ENCODE results near the gene RPL15. TPM values are rescaled to one million over a fixed set of nuclear protein-coding genes. Genes with fewer than 3 reads are reported as not detected.

The RPL15 gene
- total and polyA plus RNA-seq, 3 experiments from 2014 or later = 2,200 to 4,233 (median 2,237) TPM

DNA sequence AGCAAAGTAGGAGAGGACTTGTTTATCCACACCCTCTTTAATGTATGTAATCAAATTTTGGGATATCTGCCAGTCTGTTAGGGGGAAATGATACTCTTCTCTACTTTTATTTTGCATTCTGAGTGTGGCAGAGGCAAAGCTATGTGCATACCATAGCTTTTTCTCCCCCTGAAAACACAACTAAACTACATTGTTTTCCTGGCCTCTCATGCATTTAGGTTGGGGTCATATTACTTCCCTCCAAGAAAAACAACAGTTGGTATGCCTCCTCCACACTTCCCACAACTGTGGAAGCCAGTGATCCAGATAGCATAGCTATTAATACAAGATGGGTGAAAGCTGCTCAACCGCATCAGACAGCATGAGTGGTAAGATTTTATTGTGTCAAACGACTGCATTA lies 6.9 kb downstream of the RPL15 start:
- no peak overlapping the region for H3K27ac ChIP-seq (ENCODE audit: low read depth, low read length)
- H3K27me3 ChIP-seq (ENCODE audit: insufficient read depth, low read length, poor library complexity, severe bottlenecking) = no peaks in the 10 kb centered on the region
- Mint-ChIP-seq H3K36me3 (peaks cover 0 to 44% (median 6%) of the 10 kb centered on the region in 3 donors), H3K27ac (peak overlapping the region in 2 of 8 donors; percentile 54 to 70), H3K27me3 (peaks cover 0 to 2% of the 10 kb centered on the region in 2 donors), H3K4me3 (no peak overlapping the region), H3K9me3 (no peaks in the 10 kb centered on the region), H3K4me1 (peaks cover 15 to 21% (median 20%) of the 10 kb centered on the region in 3 donors)
- no peaks in the 10 kb centered on the region for H3K9me3 ChIP-seq (ENCODE audit: low read length)
- H3K4me1 ChIP-seq (ENCODE audit: insufficient read depth, low read length) = peaks cover 4% of the 10 kb centered on the region
- ChIA-PET CTCF (no interaction called here), POLR2A (interaction anchor here (1.2 kb wide), 1 partner anchor 14 kb away, joined by 11 read pairs; no protein-coding TSS in a partner anchor)
- no peak overlapping the region for H3K4me3 ChIP-seq (ENCODE audit: low read length)
- DNase-seq = no peak
- H3K36me3 ChIP-seq (ENCODE audit: insufficient read depth, low read length) = peaks cover 17% of the 10 kb centered on the region

DNA sequence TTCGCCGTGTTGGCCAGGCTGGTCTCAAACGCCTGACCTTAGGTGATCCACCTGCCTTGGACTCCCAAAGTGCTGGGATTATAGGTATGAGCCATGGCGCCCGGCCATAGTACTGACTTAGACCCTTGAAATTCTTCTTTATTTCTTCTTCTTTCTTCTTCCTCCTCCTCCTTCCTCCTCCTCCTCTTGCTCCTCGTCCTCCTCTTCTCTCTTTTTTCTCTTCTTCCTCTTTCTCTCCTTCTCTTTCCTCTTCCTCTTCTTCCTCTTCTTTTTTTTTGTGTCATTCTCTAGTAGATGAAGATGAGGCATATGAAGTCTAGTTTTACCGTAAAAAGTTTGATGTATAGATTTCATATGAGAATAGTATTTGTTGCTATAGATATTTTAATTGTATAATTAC lies 9.3 kb downstream of the RPL15 start:
- peaks cover 0 to 19% (median 0%) of the 10 kb centered on the region in 3 donors for H3K36me3 Mint-ChIP-seq
- ChIA-PET POLR2A (interaction anchor here (1.0 kb wide), 1 partner anchor 9 kb away, joined by 3 read pairs; the partner anchor contains the start of genes NKIRAS1 and RPL15), CTCF (interaction anchor here (1.5 kb wide), 1 partner anchor 9 kb away, joined by 3 read pairs; the partner anchor contains the start of genes NKIRAS1 and RPL15)
- H3K4me1 ChIP-seq (ENCODE audit: insufficient read depth, low read length) = no peaks in the 10 kb centered on the region
- no peak overlapping the region for H3K4me3 ChIP-seq (ENCODE audit: low read length)
- no peak for DNase-seq
- H3K27ac ChIP-seq (ENCODE audit: low read depth, low read length) = no peak overlapping the region
- H3K27me3 Mint-ChIP-seq = peaks cover 0 to 2% of the 10 kb centered on the region in 2 donors
- no peaks in the 10 kb centered on the region for H3K9me3 Mint-ChIP-seq
- no peak overlapping the region for H3K4me3 Mint-ChIP-seq
- no peaks in the 10 kb centered on the region for H3K4me1 Mint-ChIP-seq
- H3K36me3 ChIP-seq (ENCODE audit: insufficient read depth, low read length) = no peaks in the 10 kb centered on the region
- H3K9me3 ChIP-seq (ENCODE audit: low read length) = no peaks in the 10 kb centered on the region
- H3K27me3 ChIP-seq (ENCODE audit: insufficient read depth, low read length, poor library complexity, severe bottlenecking) = no peaks in the 10 kb centered on the region
- no peak overlapping the region for H3K27ac Mint-ChIP-seq

DNA sequence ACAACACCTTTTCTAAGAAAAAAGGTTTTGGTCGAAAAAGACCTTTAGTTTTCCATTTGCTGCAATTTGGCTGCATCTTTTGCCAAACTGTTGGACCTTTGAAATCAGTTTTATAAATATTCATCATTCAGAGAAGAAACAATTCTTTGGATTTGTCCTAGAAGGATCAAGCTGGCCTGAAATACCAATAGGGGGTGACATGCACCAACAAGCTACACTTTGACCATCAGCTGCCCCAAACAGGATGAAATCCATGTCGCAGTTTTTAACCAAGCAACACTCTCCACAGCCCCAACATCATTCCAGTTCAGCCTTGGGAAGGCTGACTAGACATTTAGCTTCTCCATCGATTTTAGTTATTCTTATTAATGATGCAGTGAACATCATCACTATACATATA lies 9.8 kb downstream of the RPL15 start:
- H3K4me3 Mint-ChIP-seq = no peak overlapping the region
- no peaks in the 10 kb centered on the region for H3K27me3 ChIP-seq (ENCODE audit: insufficient read depth, low read length, poor library complexity, severe bottlenecking)
- H3K9me3 ChIP-seq (ENCODE audit: low read length) = no peaks in the 10 kb centered on the region
- no peaks in the 10 kb centered on the region for H3K4me1 Mint-ChIP-seq
- no peaks in the 10 kb centered on the region for H3K36me3 ChIP-seq (ENCODE audit: insufficient read depth, low read length)
- peaks cover 0 to 14% (median 0%) of the 10 kb centered on the region in 3 donors for H3K36me3 Mint-ChIP-seq
- no peaks in the 10 kb centered on the region for H3K27me3 Mint-ChIP-seq
- H3K9me3 Mint-ChIP-seq = no peaks in the 10 kb centered on the region
- ChIA-PET CTCF (interaction anchor here (1.5 kb wide), 1 partner anchor 10 kb away, joined by 3 read pairs; the partner anchor contains the start of genes NKIRAS1 and RPL15), POLR2A (no interaction called here)
- H3K27ac ChIP-seq (ENCODE audit: low read depth, low read length) = no peak overlapping the region
- no peak overlapping the region for H3K27ac Mint-ChIP-seq
- no peaks in the 10 kb centered on the region for H3K4me1 ChIP-seq (ENCODE audit: insufficient read depth, low read length)
- no peak overlapping the region for H3K4me3 ChIP-seq (ENCODE audit: low read length)
- no peak for DNase-seq

DNA sequence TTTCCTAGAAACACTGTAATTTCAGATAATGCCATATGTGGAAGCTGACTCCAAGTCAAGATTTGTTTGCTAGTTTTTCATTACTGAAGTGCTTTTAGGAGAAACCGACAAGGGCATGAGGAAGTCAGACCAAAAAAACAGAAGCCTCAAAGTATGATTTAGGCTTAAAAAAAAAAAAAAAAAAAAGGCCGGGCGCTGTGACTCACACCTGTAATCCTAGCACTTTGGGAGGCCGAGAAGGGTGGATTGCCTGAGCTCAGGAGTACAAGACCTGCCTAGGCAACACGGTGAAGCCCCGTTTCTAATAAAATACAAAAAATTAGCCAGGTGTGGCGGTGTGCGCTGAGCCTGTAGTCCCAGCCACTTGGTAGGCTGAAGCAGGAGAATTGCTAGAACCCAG lies 11.6 kb downstream of the RPL15 start:
- H3K27me3 Mint-ChIP-seq = no peaks in the 10 kb centered on the region
- no peaks in the 10 kb centered on the region for H3K27me3 ChIP-seq (ENCODE audit: insufficient read depth, low read length, poor library complexity, severe bottlenecking)
- no peak overlapping the region for H3K27ac ChIP-seq (ENCODE audit: low read depth, low read length)
- H3K36me3 ChIP-seq (ENCODE audit: insufficient read depth, low read length) = no peaks in the 10 kb centered on the region
- H3K4me1 ChIP-seq (ENCODE audit: insufficient read depth, low read length) = no peaks in the 10 kb centered on the region
- no peak overlapping the region for H3K4me3 ChIP-seq (ENCODE audit: low read length)
- CTCF ChIA-PET = no interaction called here
- peaks cover 0 to 3% (median 0%) of the 10 kb centered on the region in 3 donors for H3K36me3 Mint-ChIP-seq
- DNase-seq = no peak
- no peak overlapping the region for H3K27ac Mint-ChIP-seq
- POLR2A ChIA-PET = no interaction called here
- H3K9me3 ChIP-seq (ENCODE audit: low read length) = no peaks in the 10 kb centered on the region
- H3K4me3 Mint-ChIP-seq = no peak overlapping the region
- H3K4me1 Mint-ChIP-seq = no peaks in the 10 kb centered on the region
- no peaks in the 10 kb centered on the region for H3K9me3 Mint-ChIP-seq

DNA sequence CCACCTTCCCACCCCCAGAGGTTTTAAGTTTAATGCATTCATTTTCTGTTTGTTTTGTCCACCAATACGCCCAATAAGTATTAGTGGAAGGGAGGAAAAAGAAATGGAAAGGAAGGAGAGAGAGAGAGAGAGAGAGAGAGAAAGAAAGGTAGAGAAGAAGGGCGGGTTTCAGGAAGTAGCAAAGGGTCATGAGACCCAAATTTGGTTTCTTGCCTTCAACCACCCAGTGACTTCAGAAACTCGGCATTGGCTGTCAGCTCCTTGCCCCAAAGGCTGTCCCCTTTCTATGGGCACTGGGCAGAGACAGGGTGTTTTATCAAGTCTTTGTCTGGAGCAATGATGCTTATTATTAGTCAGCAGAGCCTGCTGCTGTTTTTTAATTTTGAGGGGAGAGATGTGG lies 14.7 kb downstream of the RPL15 start:
- H3K27me3 Mint-ChIP-seq = peaks cover 0 to 5% of the 10 kb centered on the region in 2 donors
- no peaks in the 10 kb centered on the region for H3K9me3 Mint-ChIP-seq
- CTCF ChIA-PET = no interaction called here

DNA sequence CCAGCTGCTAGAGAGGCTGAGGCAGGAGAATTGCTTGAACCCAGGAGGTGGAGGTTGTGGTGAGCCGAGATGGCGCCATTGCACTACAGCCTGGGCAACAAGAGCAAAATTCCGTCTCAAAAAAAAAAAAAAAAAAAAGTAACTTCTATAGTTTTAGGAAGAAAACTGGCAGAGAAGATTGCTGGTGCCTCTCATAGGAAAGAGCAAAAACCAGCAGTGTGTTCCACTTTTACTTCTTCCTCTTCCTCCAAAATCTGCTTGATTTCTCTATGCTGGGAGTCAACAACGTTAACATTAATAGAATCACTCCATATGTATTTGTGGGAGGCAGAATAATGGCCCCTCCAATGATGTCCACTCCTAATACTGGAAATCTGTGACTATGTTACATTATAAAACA lies 15.6 kb downstream of the RPL15 start:
- DNase-seq = no peak
- no peak overlapping the region for H3K27ac Mint-ChIP-seq
- no peaks in the 10 kb centered on the region for H3K9me3 Mint-ChIP-seq
- H3K36me3 ChIP-seq (ENCODE audit: insufficient read depth, low read length) = no peaks in the 10 kb centered on the region
- no peaks in the 10 kb centered on the region for H3K9me3 ChIP-seq (ENCODE audit: low read length)
- H3K4me3 Mint-ChIP-seq = no peak overlapping the region
- H3K4me3 ChIP-seq (ENCODE audit: low read length) = no peak overlapping the region
- ChIA-PET CTCF (no interaction called here), POLR2A (no interaction called here)
- H3K27me3 ChIP-seq (ENCODE audit: insufficient read depth, low read length, poor library complexity, severe bottlenecking) = no peaks in the 10 kb centered on the region
- peaks cover 0 to 4% (median 0%) of the 10 kb centered on the region in 3 donors for H3K36me3 Mint-ChIP-seq
- H3K27me3 Mint-ChIP-seq = peaks cover 3 to 5% of the 10 kb centered on the region in 2 donors
- no peak overlapping the region for H3K27ac ChIP-seq (ENCODE audit: low read depth, low read length)
- H3K4me1 Mint-ChIP-seq = no peaks in the 10 kb centered on the region
- H3K4me1 ChIP-seq (ENCODE audit: insufficient read depth, low read length) = no peaks in the 10 kb centered on the region

More for the DNA sequence above, 14.7 kb downstream of the RPL15 start:
- Mint-ChIP-seq H3K36me3 (no peaks in the 10 kb centered on the region), H3K4me1 (no peaks in the 10 kb centered on the region), H3K27ac (no peak overlapping the region), H3K4me3 (no peak overlapping the region)
- H3K27ac ChIP-seq (ENCODE audit: low read depth, low read length) = no peak overlapping the region
- POLR2A ChIA-PET = interaction anchor here (1.1 kb wide), 1 partner anchor 14 kb away, joined by 3 read pairs; no protein-coding TSS in a partner anchor
- no peaks in the 10 kb centered on the region for H3K4me1 ChIP-seq (ENCODE audit: insufficient read depth, low read length)
- no peaks in the 10 kb centered on the region for H3K9me3 ChIP-seq (ENCODE audit: low read length)
- no peak for DNase-seq
- H3K36me3 ChIP-seq (ENCODE audit: insufficient read depth, low read length) = no peaks in the 10 kb centered on the region
- no peak overlapping the region for H3K4me3 ChIP-seq (ENCODE audit: low read length)
- no peaks in the 10 kb centered on the region for H3K27me3 ChIP-seq (ENCODE audit: insufficient read depth, low read length, poor library complexity, severe bottlenecking)

DNA sequence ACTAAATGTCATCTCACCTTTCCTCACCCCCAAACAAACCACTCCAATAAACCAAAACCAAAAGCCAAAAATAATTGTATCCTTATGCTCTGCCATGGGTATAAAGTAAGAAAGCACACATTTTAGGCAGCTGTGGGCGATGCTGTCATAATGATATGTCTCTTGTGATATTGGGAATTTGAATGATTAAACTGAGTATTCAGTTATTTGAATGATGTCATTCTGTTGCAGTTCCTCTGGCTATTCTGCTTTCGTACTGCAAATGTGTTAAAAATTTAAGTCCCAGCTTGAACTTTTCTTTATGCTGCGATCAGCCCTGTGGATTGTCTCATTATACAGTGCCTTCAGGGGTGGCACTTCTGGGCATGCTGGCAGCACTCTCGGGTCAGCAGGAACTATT lies 17.3 kb downstream of the RPL15 start:
- no peak for DNase-seq
- no peak overlapping the region for H3K27ac ChIP-seq (ENCODE audit: low read depth, low read length)
- CTCF ChIA-PET = no interaction called here
- Mint-ChIP-seq H3K27ac (no peak overlapping the region), H3K4me1 (no peaks in the 10 kb centered on the region), H3K36me3 (peaks cover 0 to 4% (median 0%) of the 10 kb centered on the region in 3 donors), H3K27me3 (peaks cover 5 to 8% of the 10 kb centered on the region in 2 donors), H3K4me3 (no peak overlapping the region), H3K9me3 (no peaks in the 10 kb centered on the region)
- H3K4me1 ChIP-seq (ENCODE audit: insufficient read depth, low read length) = no peaks in the 10 kb centered on the region
- no peaks in the 10 kb centered on the region for H3K9me3 ChIP-seq (ENCODE audit: low read length)
- no peak overlapping the region for H3K4me3 ChIP-seq (ENCODE audit: low read length)
- no peaks in the 10 kb centered on the region for H3K27me3 ChIP-seq (ENCODE audit: insufficient read depth, low read length, poor library complexity, severe bottlenecking)
- no peaks in the 10 kb centered on the region for H3K36me3 ChIP-seq (ENCODE audit: insufficient read depth, low read length)
- POLR2A ChIA-PET = no interaction called here

DNA sequence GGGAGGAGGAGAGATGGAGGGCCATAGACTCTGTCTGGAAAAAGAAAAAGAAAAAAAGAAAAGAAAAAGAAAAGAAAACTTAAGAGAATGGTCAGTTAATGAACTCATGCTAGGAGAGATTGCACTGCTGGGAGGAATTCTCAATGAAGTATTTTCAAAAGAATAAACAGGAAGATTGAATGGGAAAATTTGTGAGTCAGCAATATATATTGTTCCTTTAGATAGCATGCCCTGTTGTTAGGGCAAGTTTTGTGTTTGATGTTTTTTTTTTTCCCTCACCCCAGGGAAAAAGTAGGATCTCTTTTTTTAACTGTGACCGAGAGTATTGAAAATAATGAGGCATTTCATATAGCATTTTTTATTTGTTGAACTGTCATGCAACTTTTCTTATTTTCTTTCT lies 20.4 kb downstream of the RPL15 start:
- Mint-ChIP-seq H3K36me3 (peaks cover 0 to 4% (median 0%) of the 10 kb centered on the region in 3 donors), H3K27me3 (peaks cover 5 to 8% of the 10 kb centered on the region in 2 donors), H3K9me3 (no peaks in the 10 kb centered on the region), H3K27ac (no peak overlapping the region), H3K4me1 (no peaks in the 10 kb centered on the region), H3K4me3 (no peak overlapping the region)
- no peaks in the 10 kb centered on the region for H3K36me3 ChIP-seq (ENCODE audit: insufficient read depth, low read length)
- POLR2A ChIA-PET = no interaction called here
- no peak overlapping the region for H3K4me3 ChIP-seq (ENCODE audit: low read length)
- H3K4me1 ChIP-seq (ENCODE audit: insufficient read depth, low read length) = no peaks in the 10 kb centered on the region
- H3K27ac ChIP-seq (ENCODE audit: low read depth, low read length) = no peak overlapping the region
- CTCF ChIA-PET = interaction anchor here (1.0 kb wide), 1 partner anchor 16 kb away, joined by 3 read pairs; no protein-coding TSS in a partner anchor
- no peaks in the 10 kb centered on the region for H3K9me3 ChIP-seq (ENCODE audit: low read length)
- H3K27me3 ChIP-seq (ENCODE audit: insufficient read depth, low read length, poor library complexity, severe bottlenecking) = no peaks in the 10 kb centered on the region
- no peak for DNase-seq
